Measurements from ENCODE around the gene CHAF1A.

Gene CHAF1A

GRCh38 chr19:4386041-4386782 lies 16.2 kb upstream of the CHAF1A start:
- H3K4me3 ChIP-seq (ENCODE audit: low read depth, low read length): no peak overlapping the region
- peak; percentile 36; the same call in 1 of the 2 replicates for TF ChIP-seq CTCF (IDR thresholded peaks at IDR 0.05; ENCODE audit: low read depth, low read length)

- no peak for TF ChIP-seq CTCF (IDR thresholded peaks at IDR 0.05; ENCODE audit: low read depth, low read length)
- H3K4me3 ChIP-seq (ENCODE audit: low read depth, low read length): no peak overlapping the region
Observed at GRCh38 chr19:4388337-4389063, 13.9 kb upstream of the CHAF1A start.

GRCh38 chr19:4389064-4389375 lies 13.4 kb upstream of the CHAF1A start:
- TF ChIP-seq CTCF (IDR thresholded peaks at IDR 0.05; ENCODE audit: low read depth, low read length): no peak
- H3K4me3 ChIP-seq (ENCODE audit: low read depth, low read length): no peak overlapping the region

GRCh38 chr19:4389511-4390016 lies 12.9 kb upstream of the CHAF1A start:
- TF ChIP-seq CTCF (IDR thresholded peaks at IDR 0.05; ENCODE audit: low read depth, low read length): no peak
- no peak overlapping the region for H3K4me3 ChIP-seq (ENCODE audit: low read depth, low read length)

GRCh38 chr19:4390017-4390566 lies 12.3 kb upstream of the CHAF1A start:
- H3K4me3 ChIP-seq (ENCODE audit: low read depth, low read length): no peak overlapping the region
- TF ChIP-seq CTCF (IDR thresholded peaks at IDR 0.05; ENCODE audit: low read depth, low read length): no peak

GRCh38 chr19:4390567-4391305 lies 11.7 kb upstream of the CHAF1A start:
- no peak overlapping the region for H3K4me3 ChIP-seq (ENCODE audit: low read depth, low read length)
- no peak for TF ChIP-seq CTCF (IDR thresholded peaks at IDR 0.05; ENCODE audit: low read depth, low read length)

All from WI38 (cell line).